Calu3 (cell line): ENCODE results near the gene CTF1. TPM values are rescaled to one million over a fixed set of nuclear protein-coding genes. Genes with fewer than 3 reads are reported as not detected.

ENCODE experiments used
- BruUV-seq: library from RNA; stranded (reverse); fragments of 400-500 nt; replicated peaks from 2 replicates; lab custom pipeline; 2021; lab: Mats Ljungman, UMichigan
- CTCF ChIA-PET: fragments of 300-600 bp; sonication (Branson Sonifier 250); formaldehyde crosslinking; loops from one replicate; lab custom pipeline; 2022; ENCODE audit warnings: antibody characterized with exemption; lab: Charles Lee
- DNase-seq: peaks from one replicate; pipeline ENCODE4 v3.0.0; 2022
- H3K27ac Mint-ChIP-seq: one replicate; pipeline ENCODE4 v1.8.0; 2022; ENCODE audit warnings: mixed read lengths; ENCODE audit not compliant: unreplicated experiment
- H3K27me3 Mint-ChIP-seq: one replicate; pipeline ENCODE4 v1.8.0; 2022; ENCODE audit warnings: mixed read lengths; ENCODE audit not compliant: unreplicated experiment
- H3K36me3 Mint-ChIP-seq: one replicate; pipeline ENCODE4 v1.8.0; 2022; ENCODE audit warnings: mild to moderate bottlenecking, moderate library complexity, mixed read lengths; ENCODE audit not compliant: insufficient read depth, unreplicated experiment
- H3K4me1 Mint-ChIP-seq: one replicate; pipeline ENCODE4 v1.8.0; 2022; ENCODE audit warnings: mild to moderate bottlenecking, low read depth, mixed read lengths; ENCODE audit not compliant: unreplicated experiment
- H3K4me3 Mint-ChIP-seq: one replicate; pipeline ENCODE4 v1.8.0; 2022; ENCODE audit warnings: mild to moderate bottlenecking, low read depth, moderate library complexity, mixed read lengths; ENCODE audit not compliant: unreplicated experiment
- H3K9me3 Mint-ChIP-seq: one replicate; pipeline ENCODE4 v1.8.0; 2022; ENCODE audit warnings: low read depth, mixed read lengths; ENCODE audit not compliant: unreplicated experiment
- CTCF ChIP-seq: fragments of 200-600 bp; IDR thresholded peaks from one replicate; pipeline ENCODE4 v1.8.0; 2022; ENCODE audit warnings: antibody characterized with exemption; ENCODE audit not compliant: unreplicated experiment
- intact Hi-C: fragments of 100-400 bp; cut with micrococcal nuclease; formaldehyde crosslinking; loops from one replicate; pipeline ENCODE4 v1.10.0; 2022; ENCODE audit not compliant: unreplicated experiment
- total RNA-seq: library from RNA; stranded (reverse); gene quantifications from 2 replicates; pipeline ENCODE4 v1.2.3, GENCODE V29; 2022

Gene CTF1
- total RNA-seq, 1 experiment from 2014 or later, result 1.9 TPM

GRCh38 chr16:30941600-30942425 lies 45.4 kb downstream of the CTF1 start:
- Mint-ChIP-seq H3K4me3 (no peak overlapping the region), H3K9me3 (no peaks in the 10 kb centered on the region), H3K36me3 (peaks cover 50% of the 10 kb centered on the region), H3K27ac (no peak overlapping the region), H3K27me3 (no peaks in the 10 kb centered on the region), H3K4me1 (peaks cover 16% of the 10 kb centered on the region)
- peak; percentile 88 for DNase-seq
- TF ChIP-seq CTCF, result peak; percentile 93
- CTCF ChIA-PET, result interaction anchor here (0.5 to 2.1 kb wide), 15 partner anchors 10 to 283 kb away, joined by 3 to 26 read pairs (median 4); partner anchors contain the start of gene SETD1A
- BruUV-seq, result no TSS peak
- intact Hi-C loops, result no loop called here

- H3K27me3 Mint-ChIP-seq, result no peaks in the 10 kb centered on the region
- no peak for TF ChIP-seq CTCF
- intact Hi-C loops, result no loop called here
- H3K27ac Mint-ChIP-seq, result no peak overlapping the region
- no peaks in the 10 kb centered on the region for H3K9me3 Mint-ChIP-seq
- H3K4me3 Mint-ChIP-seq, result no peak overlapping the region
- peaks cover 16% of the 10 kb centered on the region for H3K4me1 Mint-ChIP-seq
- CTCF ChIA-PET, result interaction anchor here (0.5 to 2.1 kb wide), 14 partner anchors 10 to 283 kb away, joined by 3 to 26 read pairs (median 4); partner anchors contain the start of gene SETD1A
- BruUV-seq, result no TSS peak
- peaks cover 50% of the 10 kb centered on the region for H3K36me3 Mint-ChIP-seq
- DNase-seq, result no peak
Observed at GRCh38 chr16:30942426-30942806, 46.0 kb downstream of the CTF1 start.

DNA sequence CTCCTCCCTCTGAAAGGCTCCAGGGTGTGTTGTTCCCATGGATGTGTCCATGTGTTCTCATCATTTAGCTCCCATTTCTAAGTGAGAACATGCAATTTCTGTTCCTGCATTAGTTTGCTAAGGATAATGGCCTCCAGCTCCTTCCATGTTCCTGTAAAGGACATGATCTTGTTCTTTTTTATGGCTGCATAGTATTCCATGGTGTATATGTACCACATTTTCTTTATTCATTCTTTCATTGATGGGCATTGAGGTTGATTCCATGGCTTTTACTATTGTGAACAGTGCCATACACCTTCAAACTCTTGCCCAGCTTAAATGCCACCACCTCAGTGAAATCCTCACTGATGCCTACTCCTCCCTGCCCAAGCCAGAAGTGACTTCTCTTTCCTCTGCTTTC lies 47.9 kb downstream of the CTF1 start:
- no peak for DNase-seq
- Mint-ChIP-seq H3K9me3 (no peaks in the 10 kb centered on the region), H3K36me3 (peaks cover 67% of the 10 kb centered on the region), H3K4me3 (no peak overlapping the region), H3K4me1 (peaks cover 18% of the 10 kb centered on the region), H3K27me3 (no peaks in the 10 kb centered on the region), H3K27ac (no peak overlapping the region)
- no peak for TF ChIP-seq CTCF
- no TSS peak for BruUV-seq
- intact Hi-C loops, result no loop called here
- CTCF ChIA-PET, result no interaction called here

GRCh38 chr16:30946671-30947540 lies 50.5 kb downstream of the CTF1 start:
- intact Hi-C loops, result no loop called here
- TF ChIP-seq CTCF, result no peak
- Mint-ChIP-seq H3K4me3 (peak overlapping the region; percentile 3), H3K9me3 (no peaks in the 10 kb centered on the region), H3K27ac (peak overlapping the region; percentile 31), H3K27me3 (no peaks in the 10 kb centered on the region), H3K4me1 (peaks cover 26% of the 10 kb centered on the region), H3K36me3 (peaks cover 65% of the 10 kb centered on the region)
- DNase-seq, result no peak
- BruUV-seq, result no TSS peak
- CTCF ChIA-PET, result interaction anchor here (0.6 kb wide), 1 partner anchor 24 kb away, joined by 12 read pairs; the partner anchor contains the start of gene FBXL19
